RWPE1 (cell line): ENCODE measurements around the gene OR2T3.
"Not testable (repeated sequence)": the region's sequence is repeated elsewhere in the genome, so short reads cannot be mapped to it uniquely, and the experiment has no call there.

ENCODE experiments used
- CTCF ChIA-PET: fragments of 350-600 bp; sonication (Branson Sonifier 250); formaldehyde crosslinking; extraction: SDS; loops from one replicate; lab custom pipeline; 2021; lab: Yijun Ruan, JAX
- POLR2A ChIA-PET: fragments of 400-600 bp; formaldehyde crosslinking; extraction: SDS; loops from one replicate; lab custom pipeline; 2020; ENCODE audit warnings: antibody characterized with exemption; ENCODE audit not compliant: low non-redundant PET; lab: Yijun Ruan, JAX
- DNase-seq: peaks from one replicate; pipeline ENCODE4 v3.0.0; 2012; ENCODE audit warnings: low spot score
- H3K27ac ChIP-seq: fragments of 450-650 bp; 2 replicates; pipeline ENCODE4 v1.5.1; 2017
- CTCF ChIP-seq: fragments of 450-650 bp; conservative IDR thresholded peaks from 2 replicates; pipeline ENCODE4 v1.5.1; 2017; ENCODE audit warnings: low read depth, mild to moderate bottlenecking

OR2T3 gene

GRCh38 chr1:248453619-248454018 is 19.5 kb upstream of the OR2T3 start:
- H3K27ac ChIP-seq, DNase-seq, POLR2A ChIA-PET, CTCF ChIA-PET: not testable (repeated sequence)

DNA sequence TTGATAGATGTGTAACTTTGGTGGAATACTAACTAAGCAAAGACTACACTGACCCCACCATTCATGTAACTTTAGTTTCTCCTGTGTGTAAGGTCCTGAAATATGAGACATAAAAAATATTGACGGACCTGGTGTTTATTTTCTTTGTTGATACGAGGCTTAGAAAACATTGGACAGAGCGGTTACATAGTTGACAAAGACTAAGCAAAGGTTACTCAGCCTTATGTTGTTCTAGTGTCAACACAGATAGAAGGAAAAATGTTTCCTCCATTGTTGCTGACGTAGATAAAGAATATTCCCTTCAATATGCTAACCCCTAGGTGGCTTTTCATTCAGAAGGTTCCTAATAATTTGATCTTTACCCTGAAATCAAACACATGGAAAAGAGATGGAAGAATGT is 18.1 kb upstream of the OR2T3 start:
- CTCF ChIA-PET, POLR2A ChIA-PET, DNase-seq, H3K27ac ChIP-seq: not testable (repeated sequence)

DNA sequence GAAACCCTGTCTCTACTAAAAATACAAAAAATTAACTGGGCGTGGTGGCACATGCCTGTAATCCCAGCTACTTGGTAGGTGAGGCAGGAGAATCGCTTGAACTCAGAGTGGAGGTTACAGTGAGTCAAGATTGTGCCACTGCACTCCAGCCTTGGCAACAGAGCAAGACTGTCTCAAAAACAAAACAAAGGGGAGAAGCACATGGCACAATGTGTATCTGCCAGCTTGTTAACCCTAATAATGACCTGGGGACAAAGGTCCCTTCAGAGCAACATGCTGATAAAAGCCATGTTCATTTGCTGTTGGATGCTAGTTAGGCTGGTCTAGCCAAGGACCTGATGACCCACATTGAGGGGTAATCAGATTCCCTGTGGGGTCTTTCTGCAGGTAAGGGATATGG is 16.5 kb upstream of the OR2T3 start:
- H3K27ac ChIP-seq, DNase-seq, POLR2A ChIA-PET, CTCF ChIA-PET: not testable (repeated sequence)

GRCh38 chr1:248459117-248459516 is 14.0 kb upstream of the OR2T3 start:
- DNase-seq, CTCF ChIA-PET, H3K27ac ChIP-seq, POLR2A ChIA-PET: not testable (repeated sequence)

- no peak for TF ChIP-seq CTCF
- POLR2A ChIA-PET, result no interaction called here
- H3K27ac ChIP-seq, result no peak overlapping the region
- no peak for DNase-seq
- CTCF ChIA-PET, result interaction anchor here (0.6 kb wide), 1 partner anchor 137 kb away, joined by 5 read pairs; no protein-coding TSS in a partner anchor
Observed at GRCh38 chr1:248471154-248471553, 2.0 kb upstream of the OR2T3 start.

- DNase-seq, POLR2A ChIA-PET, H3K27ac ChIP-seq, CTCF ChIA-PET: not testable (repeated sequence)
Observed at GRCh38 chr1:248472111-248472510, 1.0 kb upstream of the OR2T3 start.

DNA sequence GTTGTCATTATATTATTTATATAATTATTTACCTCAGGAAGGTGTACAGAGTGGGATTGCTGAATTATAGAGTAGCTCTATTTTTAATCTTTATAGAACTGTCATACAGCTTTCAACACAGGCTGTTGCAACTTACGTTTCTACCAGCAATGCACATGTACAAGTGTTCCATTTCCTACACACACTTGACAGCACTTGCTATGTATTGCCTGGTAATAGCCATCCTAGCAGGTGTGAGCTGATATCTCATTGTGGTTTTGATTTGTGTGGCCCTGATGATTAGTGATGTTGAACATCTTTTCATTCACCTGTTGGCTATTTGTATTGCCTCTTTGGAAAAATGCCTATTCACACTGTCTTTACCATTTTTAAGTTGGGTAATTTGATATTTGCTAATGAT is 2.5 kb downstream of the OR2T3 start:
- POLR2A ChIA-PET, H3K27ac ChIP-seq, DNase-seq, CTCF ChIA-PET: not testable (repeated sequence)

DNA sequence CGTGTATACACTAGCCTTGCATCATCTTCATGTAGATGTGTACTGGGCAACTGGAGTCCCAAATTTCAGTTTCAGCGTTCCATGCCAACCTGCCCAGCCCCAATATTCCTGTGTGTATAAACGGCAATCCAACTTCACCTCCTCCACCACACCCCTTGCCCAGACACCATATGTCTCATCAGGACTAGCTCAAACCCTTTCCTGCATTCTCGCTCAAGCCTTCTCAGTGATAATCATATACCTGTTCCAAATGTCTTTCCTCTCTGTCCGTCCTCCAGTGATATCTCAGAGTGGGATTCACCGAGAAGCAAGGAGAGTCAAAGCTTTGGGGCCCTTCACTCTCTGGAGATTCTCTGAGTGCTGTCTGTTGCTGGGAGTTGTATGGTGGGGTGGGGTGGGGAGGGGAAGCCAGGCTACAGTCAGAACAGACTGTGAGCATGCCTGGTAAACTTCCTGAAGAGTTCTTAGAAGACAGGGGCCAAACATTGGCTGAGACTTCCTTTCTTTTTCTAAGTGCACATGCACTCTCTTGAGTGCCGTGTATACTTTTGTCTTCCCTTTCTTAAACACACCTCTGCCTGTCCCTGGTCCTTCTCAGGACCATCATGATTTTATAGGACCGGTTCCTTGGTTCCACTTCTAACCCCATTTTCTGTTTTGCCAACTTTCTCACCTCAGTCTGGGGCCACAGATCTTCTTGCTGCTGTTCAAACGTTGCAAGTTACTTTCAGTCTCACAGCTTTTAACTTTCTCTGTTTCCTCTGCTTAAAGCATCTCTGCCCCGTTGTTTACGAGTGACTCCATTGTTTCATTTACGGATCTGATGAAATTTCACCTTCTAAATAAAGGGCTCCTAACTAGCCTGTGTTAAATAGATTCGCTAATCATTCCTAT is 8.8 kb downstream of the OR2T3 start:
- H3K27ac ChIP-seq, CTCF ChIA-PET, DNase-seq, POLR2A ChIA-PET: not testable (repeated sequence)

- POLR2A ChIA-PET, DNase-seq, CTCF ChIA-PET, H3K27ac ChIP-seq: not testable (repeated sequence)
Observed at GRCh38 chr1:248488289-248488688, 15.1 kb downstream of the OR2T3 start, which contains the start of gene OR2T5. OR2T5 (plus strand) TSS chr1:248488589; CDS start chr1:248488589, 0 bp downstream.

DNA sequence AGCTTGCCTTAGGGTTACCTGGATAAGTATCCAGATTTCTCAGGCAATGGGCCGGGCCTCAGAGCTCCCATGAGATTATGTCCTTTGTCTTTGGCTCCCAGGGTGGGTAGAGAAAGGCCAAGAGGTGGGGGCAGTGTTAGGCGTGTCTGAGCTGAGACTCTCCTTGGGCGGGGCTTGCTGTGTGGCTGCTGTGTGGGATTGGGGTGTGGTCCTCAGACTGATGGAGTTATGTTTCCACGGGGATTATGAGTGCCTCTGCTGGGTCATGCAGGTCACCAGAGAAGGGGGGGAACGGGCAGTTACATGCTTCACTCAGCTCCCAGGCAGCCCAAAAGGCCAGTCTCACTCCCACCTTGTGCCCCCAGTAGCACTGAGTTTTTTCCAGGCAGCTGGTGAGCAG is 23.5 kb downstream of the OR2T3 start:
- POLR2A ChIA-PET, DNase-seq, CTCF ChIA-PET: not testable (repeated sequence)

DNA sequence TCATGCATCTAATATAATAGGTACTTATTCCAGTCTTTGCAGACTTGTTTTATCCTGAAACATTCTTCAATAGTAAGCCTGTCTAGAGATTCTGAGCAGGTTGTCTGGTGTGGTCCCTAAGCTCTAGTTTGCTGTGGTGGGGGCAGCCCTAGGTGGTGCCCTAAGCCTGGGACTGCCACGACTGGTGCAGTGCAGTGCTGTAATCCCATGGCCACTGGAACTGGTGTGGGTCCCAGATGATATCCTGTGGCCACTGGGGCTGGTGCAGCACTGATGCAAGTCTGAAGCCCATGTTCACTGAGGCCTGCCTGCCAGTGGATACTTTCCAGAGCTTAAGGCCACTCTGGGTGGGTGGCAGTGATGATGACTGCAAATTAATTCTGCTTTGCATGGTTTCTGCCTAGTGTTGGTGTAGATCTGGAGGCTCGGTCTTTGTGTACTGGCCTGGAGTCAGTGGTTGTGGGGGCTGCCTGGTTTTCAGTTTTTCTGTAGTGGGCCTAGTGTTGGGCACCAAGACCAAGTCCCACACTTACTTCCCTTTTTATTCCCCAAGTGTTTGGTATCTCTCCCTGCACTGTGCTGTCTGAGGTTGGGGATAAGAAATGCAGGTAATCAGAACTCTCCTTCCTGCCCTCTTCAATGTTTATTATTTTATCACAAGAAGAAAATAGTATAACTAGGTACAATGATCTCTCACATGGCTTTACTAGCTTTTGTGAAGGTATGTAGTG is 27.3 kb downstream of the OR2T3 start:
- H3K27ac ChIP-seq, CTCF ChIA-PET, DNase-seq, POLR2A ChIA-PET: not testable (repeated sequence)

More for the DNA sequence above, 23.5 kb downstream of the OR2T3 start:
- not testable (repeated sequence) for H3K27ac ChIP-seq

GRCh38 chr1:248507773-248508172 is 34.6 kb downstream of the OR2T3 start, which contains the start of gene OR2G6:
OR2G6 (plus strand) TSS chr1:248508073; CDS start chr1:248521647, 13,574 bp downstream.
- CTCF ChIA-PET, POLR2A ChIA-PET, DNase-seq, H3K27ac ChIP-seq: not testable (repeated sequence)

DNA sequence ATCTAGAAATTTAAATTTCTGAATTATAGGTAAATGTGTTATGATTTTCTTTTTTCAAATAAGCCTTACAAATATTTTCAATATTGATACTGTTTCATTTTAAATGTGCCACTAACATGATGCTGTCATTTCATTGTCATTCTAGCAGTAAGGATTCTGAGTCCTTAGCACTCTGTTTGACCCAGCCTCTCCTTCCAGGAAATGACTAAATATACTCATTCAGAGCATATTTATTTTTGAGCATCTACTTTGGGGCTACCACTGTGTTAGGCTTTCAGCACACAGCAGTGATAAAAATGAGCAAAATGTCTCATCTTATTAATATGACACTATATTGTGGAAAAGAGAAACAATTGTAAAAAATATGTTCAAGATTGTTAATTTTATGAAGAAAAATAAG is 37.1 kb downstream of the OR2T3 start:
- CTCF ChIA-PET, DNase-seq, POLR2A ChIA-PET, H3K27ac ChIP-seq: not testable (repeated sequence)
